ENCODE measurements around the gene WFS1.

- TF ChIP-seq CTCF (conservative IDR thresholded peaks at IDR 0.05 in 1 of 2, IDR thresholded peaks at IDR 0.05 in 1 of 2; ENCODE audit: extremely low read depth in 1 of 2, insufficient read depth in 1 of 2, low read depth in 1 of 2, low read length in 2 of 2) (no peak), EZH2 (IDR thresholded peaks at IDR 0.05; ENCODE audit: borderline replicate concordance, low read length) (no peak)
Measured at GRCh38 chr4:6245246-6246169, 24.1 kb upstream of the WFS1 start.

Measured in mammary epithelial cell (primary cell).